Osteoblast (primary cell): ENCODE measurements around the gene CSNK2A2. TPM values are rescaled to one million over a fixed set of nuclear protein-coding genes. Genes with fewer than 3 reads are reported as not detected.

Experiments
- DNase-seq: peaks from one replicate; pipeline ENCODE4 v3.0.0; 2011; ENCODE audit warnings: low spot score, mixed read lengths; ENCODE audit not compliant: insufficient read length; ENCODE audit errors: missing footprints
- H2AFZ ChIP-seq: 2 replicates; pipeline ENCODE4 v1.6.0; 2011; ENCODE audit warnings: mild to moderate bottlenecking, low read length
- H3K27ac ChIP-seq: 2 replicates; pipeline ENCODE4 v1.5.1; 2011; ENCODE audit warnings: mild to moderate bottlenecking, low read depth, low read length, moderate library complexity
- H3K27me3 ChIP-seq: 2 replicates; pipeline ENCODE4 v1.6.0; 2012; ENCODE audit warnings: mild to moderate bottlenecking, control low read depth, inconsistent platforms, low read length, moderate library complexity; ENCODE audit not compliant: insufficient read depth
- H3K36me3 ChIP-seq: 2 replicates; pipeline ENCODE4 v1.5.1; 2011; ENCODE audit warnings: mild to moderate bottlenecking, low read length, control low read depth, moderate library complexity; ENCODE audit not compliant: insufficient read depth
- H3K4me1 ChIP-seq: 2 replicates; pipeline ENCODE4 v1.5.1; 2011; ENCODE audit warnings: mild to moderate bottlenecking, low read length, control low read depth, moderate library complexity; ENCODE audit not compliant: insufficient read depth
- H3K4me2 ChIP-seq: 2 replicates; pipeline ENCODE4 v1.6.0; 2011; ENCODE audit warnings: mild to moderate bottlenecking, low read length; ENCODE audit not compliant: insufficient read depth
- H3K4me3 ChIP-seq: fragments of 200-600 bp; sonication (generic); 3 replicates; pipeline ENCODE4 v1.5.1; 2012; ENCODE audit warnings: mild to moderate bottlenecking, low read length, inconsistent platforms; ENCODE audit not compliant: insufficient read depth
- H3K79me2 ChIP-seq: 2 replicates; pipeline ENCODE4 v1.6.0; 2012; ENCODE audit warnings: mild to moderate bottlenecking, low read length, control low read depth, inconsistent platforms; ENCODE audit not compliant: insufficient read depth
- H3K9me3 ChIP-seq: 2 replicates; pipeline ENCODE4 v1.5.1; 2011; ENCODE audit warnings: low read depth, low read length, control low read depth
- H4K20me1 ChIP-seq: 2 replicates; pipeline ENCODE4 v1.6.0; 2012; ENCODE audit warnings: mild to moderate bottlenecking, low read length, control low read depth; ENCODE audit not compliant: insufficient read depth
- total RNA-seq: library from RNA; depleted of rRNA; stranded (reverse); fragments of >200 nt; gene quantifications from 2 replicates; pipeline ENCODE4 v1.2.3, GENCODE V29; 2012
- TF ChIP-seq, protein P1 (sequence below): IDR thresholded peaks from 2 replicates; pipeline ENCODE4 v1.5.1; 2011; ENCODE audit warnings: mild to moderate bottlenecking, low read depth, low read length, moderate library complexity; ENCODE audit errors: extremely low read depth

CSNK2A2 gene
- total RNA-seq, 1 donor: 40.5 TPM

DNA sequence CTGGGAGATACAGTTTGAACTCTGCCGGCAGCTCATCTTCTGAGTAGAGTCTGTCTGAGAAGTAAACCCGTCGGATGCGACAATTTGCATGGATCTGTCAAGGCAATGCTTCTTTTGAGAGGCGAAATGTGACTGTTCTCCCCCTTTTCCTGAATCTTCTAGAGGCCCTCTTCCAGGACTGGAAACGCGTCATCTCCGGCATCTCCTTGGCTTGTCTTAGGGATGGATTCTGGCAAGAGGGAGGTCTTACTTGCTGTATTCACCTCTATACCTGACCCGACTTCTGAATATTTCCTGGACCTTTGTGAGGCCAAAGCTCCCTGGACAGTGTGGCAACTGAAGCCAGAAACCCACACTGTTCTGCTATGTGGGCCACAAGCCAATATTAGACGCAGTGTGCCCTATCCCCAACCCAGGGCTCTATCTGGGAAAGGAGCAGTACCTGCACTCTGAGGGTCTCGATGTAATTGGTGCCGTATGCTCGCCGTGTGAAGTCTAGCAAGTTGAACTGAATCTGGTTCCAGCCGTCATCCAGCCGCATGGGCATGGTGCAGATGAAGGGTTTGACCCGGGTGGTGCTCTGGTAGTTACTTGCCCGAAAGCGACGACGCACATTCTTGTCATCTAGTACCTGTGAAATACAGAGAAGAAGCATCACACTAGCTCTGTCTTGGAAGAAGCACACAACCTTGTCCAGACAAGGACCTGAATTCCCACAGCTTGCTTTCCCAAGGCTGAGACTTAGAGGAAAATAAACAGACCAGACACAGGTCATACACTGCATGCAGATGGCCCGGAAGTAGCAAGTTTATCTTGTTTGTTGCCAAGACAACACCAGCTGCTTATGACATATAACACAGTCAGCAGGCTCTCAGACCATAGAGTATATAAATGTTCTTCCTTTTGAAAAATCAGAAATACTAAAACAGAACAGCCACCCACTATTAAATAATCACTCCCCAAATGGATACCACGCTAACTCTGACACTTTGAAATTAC is 82.8 kb downstream of the CSNK2A2 start:
- Histone ChIP-seq H3K36me3 (peaks cover 36% of the 10 kb centered on the region), H3K9me3 (no peaks in the 10 kb centered on the region), H3K27ac (no peak overlapping the region), H3K4me3 (no peak overlapping the region), H2AFZ (no peak overlapping the region), H3K4me1 (peaks cover 17% of the 10 kb centered on the region), H3K79me2 (peaks cover 46% of the 10 kb centered on the region), H3K27me3 (no peaks in the 10 kb centered on the region), H3K4me2 (no peak overlapping the region), H4K20me1 (peaks cover 36% of the 10 kb centered on the region)
- peak; percentile 48 for DNase-seq
- TF ChIP-seq, protein P1, sequence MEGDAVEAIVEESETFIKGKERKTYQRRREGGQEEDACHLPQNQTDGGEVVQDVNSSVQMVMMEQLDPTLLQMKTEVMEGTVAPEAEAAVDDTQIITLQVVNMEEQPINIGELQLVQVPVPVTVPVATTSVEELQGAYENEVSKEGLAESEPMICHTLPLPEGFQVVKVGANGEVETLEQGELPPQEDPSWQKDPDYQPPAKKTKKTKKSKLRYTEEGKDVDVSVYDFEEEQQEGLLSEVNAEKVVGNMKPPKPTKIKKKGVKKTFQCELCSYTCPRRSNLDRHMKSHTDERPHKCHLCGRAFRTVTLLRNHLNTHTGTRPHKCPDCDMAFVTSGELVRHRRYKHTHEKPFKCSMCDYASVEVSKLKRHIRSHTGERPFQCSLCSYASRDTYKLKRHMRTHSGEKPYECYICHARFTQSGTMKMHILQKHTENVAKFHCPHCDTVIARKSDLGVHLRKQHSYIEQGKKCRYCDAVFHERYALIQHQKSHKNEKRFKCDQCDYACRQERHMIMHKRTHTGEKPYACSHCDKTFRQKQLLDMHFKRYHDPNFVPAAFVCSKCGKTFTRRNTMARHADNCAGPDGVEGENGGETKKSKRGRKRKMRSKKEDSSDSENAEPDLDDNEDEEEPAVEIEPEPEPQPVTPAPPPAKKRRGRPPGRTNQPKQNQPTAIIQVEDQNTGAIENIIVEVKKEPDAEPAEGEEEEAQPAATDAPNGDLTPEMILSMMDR: no peak

DNA sequence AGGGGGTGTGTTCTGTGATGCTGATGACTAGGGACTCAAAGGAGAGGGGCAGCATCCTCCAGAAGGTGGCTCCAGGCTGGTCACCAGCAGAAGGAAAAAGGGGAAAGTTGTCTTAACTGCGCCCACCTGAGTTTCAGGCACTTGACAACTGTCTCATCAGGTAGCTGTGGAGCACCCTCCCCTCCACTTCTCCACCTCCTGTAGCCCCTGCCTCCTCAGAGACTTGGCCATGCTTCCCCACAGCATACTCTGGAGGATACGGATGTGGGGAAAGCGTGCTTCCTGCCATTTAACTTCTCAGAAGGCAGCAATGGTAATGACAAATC is 86.6 kb downstream of the CSNK2A2 start:
- Histone ChIP-seq H3K4me3 (no peak overlapping the region), H4K20me1 (peaks cover 3% of the 10 kb centered on the region), H3K36me3 (peaks cover 30% of the 10 kb centered on the region), H3K79me2 (peaks cover 9% of the 10 kb centered on the region), H3K27ac (no peak overlapping the region), H3K4me1 (peaks cover 7% of the 10 kb centered on the region), H3K9me3 (no peaks in the 10 kb centered on the region), H3K4me2 (no peak overlapping the region), H2AFZ (no peak overlapping the region), H3K27me3 (no peaks in the 10 kb centered on the region)
- DNase-seq: no peak
- TF ChIP-seq, protein P1: no peak

DNA sequence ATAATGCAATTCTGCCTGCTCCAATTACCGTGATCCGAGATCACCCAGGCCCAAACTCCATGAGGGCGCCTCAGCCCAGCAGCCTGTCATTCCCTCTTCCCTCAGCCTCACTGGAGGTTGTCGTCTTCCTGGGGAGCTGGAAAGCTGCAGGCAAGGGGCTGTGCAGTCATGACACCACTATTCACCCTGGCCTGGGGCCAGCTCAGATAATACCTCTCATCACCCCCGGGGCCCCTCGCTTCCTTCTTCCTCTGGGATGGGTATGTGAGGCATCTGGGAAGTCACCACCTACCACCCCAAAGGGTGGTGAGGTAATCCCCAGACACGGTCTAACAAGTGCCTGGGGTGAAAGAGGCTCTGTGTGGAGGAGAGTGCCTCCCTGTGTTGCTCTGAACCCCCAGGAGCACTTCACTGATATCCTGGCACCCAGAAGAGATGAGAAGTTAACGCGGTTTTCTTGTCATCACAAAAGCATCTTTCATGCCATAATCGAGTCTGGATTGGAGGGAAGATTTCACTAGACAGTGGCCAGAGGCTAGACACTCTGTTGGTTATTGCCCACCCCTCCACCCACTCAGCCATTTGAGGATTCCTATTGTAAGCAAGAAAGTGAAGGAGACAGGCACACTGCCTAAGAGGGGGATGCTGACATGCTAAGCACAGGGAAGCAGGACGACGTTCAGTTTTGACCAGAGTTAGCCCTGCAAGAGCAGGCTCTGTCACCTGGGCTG is 87.2 kb downstream of the CSNK2A2 start:
- Histone ChIP-seq H3K79me2 (peaks cover 4% of the 10 kb centered on the region), H4K20me1 (no peaks in the 10 kb centered on the region), H3K36me3 (peaks cover 25% of the 10 kb centered on the region), H3K27me3 (no peaks in the 10 kb centered on the region), H3K4me1 (peaks cover 7% of the 10 kb centered on the region), H2AFZ (no peak overlapping the region), H3K9me3 (no peaks in the 10 kb centered on the region), H3K4me3 (no peak overlapping the region), H3K27ac (no peak overlapping the region), H3K4me2 (no peak overlapping the region)
- TF ChIP-seq, protein P1: no peak
- DNase-seq: no peak

DNA sequence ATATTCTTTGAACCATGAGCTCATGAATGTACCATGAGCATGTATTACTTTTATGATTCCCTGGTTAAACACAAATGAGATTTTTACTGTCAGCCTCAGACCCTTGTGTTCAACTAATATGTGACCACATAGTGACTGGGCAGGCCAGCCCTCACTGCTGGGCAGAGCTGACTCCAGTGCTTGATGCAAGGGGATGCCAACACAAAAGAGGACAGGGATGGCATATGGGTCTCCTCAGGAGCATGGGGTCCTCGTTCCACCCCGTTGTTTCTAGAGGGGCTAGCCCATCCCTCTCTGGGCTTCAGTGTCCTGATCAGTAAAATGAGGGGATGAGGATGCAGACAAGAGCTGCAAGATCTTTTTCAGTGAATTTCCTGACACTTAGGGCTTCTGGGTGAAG is 88.0 kb downstream of the CSNK2A2 start:
- Histone ChIP-seq H3K4me3 (no peak overlapping the region), H3K9me3 (no peaks in the 10 kb centered on the region), H3K4me1 (peaks cover 7% of the 10 kb centered on the region), H4K20me1 (no peaks in the 10 kb centered on the region), H3K27ac (no peak overlapping the region), H3K79me2 (no peaks in the 10 kb centered on the region), H3K4me2 (no peak overlapping the region), H3K36me3 (peaks cover 17% of the 10 kb centered on the region), H2AFZ (no peak overlapping the region), H3K27me3 (no peaks in the 10 kb centered on the region)
- TF ChIP-seq, protein P1: no peak
- DNase-seq: no peak
